ENCODE results near the gene NOXRED1.
"Not testable (repeated sequence)": the region's sequence is repeated elsewhere in the genome, so short reads cannot be mapped to it uniquely, and the experiment has no call there.

GRCh38 chr14:77415403-77416030 is 7.8 kb downstream of the NOXRED1 start:
- not testable (repeated sequence) for TF ChIP-seq PATZ1 (CRISPR knock-in tag; IDR thresholded peaks at IDR 0.05; ENCODE audit: borderline replicate concordance); ARNTL (CRISPR knock-in tag; IDR thresholded peaks at IDR 0.05; ENCODE audit: borderline replicate concordance, low read depth); SNAI2 (CRISPR knock-in tag; IDR thresholded peaks at IDR 0.05); CREB5 (CRISPR knock-in tag; IDR thresholded peaks at IDR 0.05; ENCODE audit: low read depth); ZFP3 (CRISPR knock-in tag; IDR thresholded peaks at IDR 0.05); CSRNP3 (CRISPR knock-in tag; IDR thresholded peaks at IDR 0.05); ZFP30 (CRISPR knock-in tag; IDR thresholded peaks at IDR 0.05); ZNF565 (CRISPR knock-in tag; conservative IDR thresholded peaks at IDR 0.05; ENCODE audit: low read depth); RARB (CRISPR knock-in tag; IDR thresholded peaks at IDR 0.05); ISL1 (CRISPR knock-in tag; IDR thresholded peaks at IDR 0.05); GLIS3 (CRISPR knock-in tag; IDR thresholded peaks at IDR 0.05); OSR1 (CRISPR knock-in tag; IDR thresholded peaks at IDR 0.05)

Measured in SK-N-SH treated with all-trans-retinoic acid at 6 μM for 48 hours (cell line).